Measurements from ENCODE around the gene ARRDC5. TPM values are rescaled to one million over a fixed set of nuclear protein-coding genes. Genes with fewer than 3 reads are reported as not detected.

The ARRDC5 gene
- total RNA-seq, 1 experiment from 2014 or later = not detected

- BruUV-seq (replicated peaks) = no TSS peak
- CTCF ChIA-PET = interaction anchor here (0.6 kb wide), 1 partner anchor 181 kb away, joined by 3 read pairs; no protein-coding TSS in a partner anchor
- intact Hi-C loops (cut with micrococcal nuclease; ENCODE audit: unreplicated experiment) = loop anchor here (2.0 kb wide), 2 partner anchors 37 to 99 kb away; no protein-coding TSS in a partner anchor
- TF ChIP-seq EZH2 (IDR thresholded peaks at IDR 0.05; ENCODE audit: borderline replicate concordance, low read depth, low read length, poor library complexity, severe bottlenecking) (no peak), CTCF (conservative IDR thresholded peaks at IDR 0.05; ENCODE audit: low read depth, low read length) (no peak)
- H3K27ac ChIP-seq (ENCODE audit: low read depth, low read length, poor library complexity, severe bottlenecking) = peak overlapping the region; percentile 91
- POLR2A ChIA-PET (ENCODE audit: low non-redundant PET) = no interaction called here
- H3K36me3 ChIP-seq (ENCODE audit: insufficient read depth, low read length, poor library complexity, severe bottlenecking) = peaks cover 42% of the 10 kb centered on the region
- peaks cover 34% of the 10 kb centered on the region for H3K4me1 ChIP-seq (ENCODE audit: insufficient read depth, low read length, poor library complexity, severe bottlenecking)
- no peaks in the 10 kb centered on the region for H3K27me3 ChIP-seq (replicated peaks; ENCODE audit: insufficient read depth, low read depth, low read length, poor library complexity)
- H3K9me3 ChIP-seq (ENCODE audit: low read depth, low read length, poor library complexity, severe bottlenecking) = no peaks in the 10 kb centered on the region
- H3K4me3 ChIP-seq (ENCODE audit: low read depth, low read length, poor library complexity, severe bottlenecking) = peak overlapping the region; percentile 62
- peak; percentile 99 for DNase-seq (ENCODE audit: low spot score)
Observed at GRCh38 chr19:4909897-4910593, 7.3 kb upstream of the ARRDC5 start.

- ChIA-PET POLR2A (ENCODE audit: low non-redundant PET) (interaction anchor here (0.7 kb wide), 1 partner anchor 132 kb away, joined by 7 read pairs; no protein-coding TSS in a partner anchor), CTCF (interaction anchor here (0.6 kb wide), 1 partner anchor 180 kb away, joined by 3 read pairs; no protein-coding TSS in a partner anchor)
- DNase-seq (ENCODE audit: low spot score) = peak; percentile 91
- TF ChIP-seq EZH2 (IDR thresholded peaks at IDR 0.05; ENCODE audit: borderline replicate concordance, low read depth, low read length, poor library complexity, severe bottlenecking) (no peak), CTCF (conservative IDR thresholded peaks at IDR 0.05; ENCODE audit: low read depth, low read length) (no peak)
- H3K4me1 ChIP-seq (ENCODE audit: insufficient read depth, low read length, poor library complexity, severe bottlenecking) = peaks cover 28% of the 10 kb centered on the region
- H3K27me3 ChIP-seq (replicated peaks; ENCODE audit: insufficient read depth, low read depth, low read length, poor library complexity) = no peaks in the 10 kb centered on the region
- intact Hi-C loops (cut with micrococcal nuclease; ENCODE audit: unreplicated experiment) = no loop called here
- peaks cover 34% of the 10 kb centered on the region for H3K36me3 ChIP-seq (ENCODE audit: insufficient read depth, low read length, poor library complexity, severe bottlenecking)
- no TSS peak for BruUV-seq (replicated peaks)
- no peaks in the 10 kb centered on the region for H3K9me3 ChIP-seq (ENCODE audit: low read depth, low read length, poor library complexity, severe bottlenecking)
- peak within 1 kb of the TSS; percentile 62 for H3K4me3 ChIP-seq (ENCODE audit: low read depth, low read length, poor library complexity, severe bottlenecking)
- H3K27ac ChIP-seq (ENCODE audit: low read depth, low read length, poor library complexity, severe bottlenecking) = peak within 1 kb of the TSS; percentile 91
Observed at GRCh38 chr19:4909156-4909896, 6.6 kb upstream of the ARRDC5 start, which contains the start of gene UHRF1. Gene UHRF1, plus strand, starts transcription at chr19:4909501. Its CDS starts 1,385 bp downstream, at chr19:4910886.

GRCh38 chr19:4908781-4909155 lies 6.1 kb upstream of the ARRDC5 start:
- Histone ChIP-seq H3K27ac (ENCODE audit: low read depth, low read length, poor library complexity, severe bottlenecking) (peak overlapping the region; percentile 91), H3K36me3 (ENCODE audit: insufficient read depth, low read length, poor library complexity, severe bottlenecking) (peaks cover 29% of the 10 kb centered on the region), H3K9me3 (ENCODE audit: low read depth, low read length, poor library complexity, severe bottlenecking) (no peaks in the 10 kb centered on the region), H3K4me3 (ENCODE audit: low read depth, low read length, poor library complexity, severe bottlenecking) (no peak overlapping the region), H3K4me1 (ENCODE audit: insufficient read depth, low read length, poor library complexity, severe bottlenecking) (peaks cover 23% of the 10 kb centered on the region), H3K27me3 (replicated peaks; ENCODE audit: insufficient read depth, low read depth, low read length, poor library complexity) (no peaks in the 10 kb centered on the region)
- CTCF ChIA-PET = interaction anchor here (0.6 kb wide), 1 partner anchor 62 kb away, joined by 3 read pairs; no protein-coding TSS in a partner anchor
- TF ChIP-seq CTCF (conservative IDR thresholded peaks at IDR 0.05; ENCODE audit: low read depth, low read length) (no peak), EZH2 (IDR thresholded peaks at IDR 0.05; ENCODE audit: borderline replicate concordance, low read depth, low read length, poor library complexity, severe bottlenecking) (no peak)
- POLR2A ChIA-PET (ENCODE audit: low non-redundant PET) = interaction anchor here (0.7 kb wide), 1 partner anchor 132 kb away, joined by 7 read pairs; no protein-coding TSS in a partner anchor
- intact Hi-C loops (cut with micrococcal nuclease; ENCODE audit: unreplicated experiment) = no loop called here
- DNase-seq (ENCODE audit: low spot score) = no peak
- no TSS peak for BruUV-seq (replicated peaks)
